ENCODE measurements around the gene SCUBE3.

Gene SCUBE3

GRCh38 chr6:35258336-35258735, 44.6 kb downstream of the SCUBE3 start:
- no peak for TF ChIP-seq CTCF (conservative IDR thresholded peaks at IDR 0.05; ENCODE audit: low read length)
- H3K4me3 ChIP-seq (ENCODE audit: low read length): peak overlapping the region; percentile 98
- no peak for DNase-seq (ENCODE audit: low read depth)

GRCh38 chr6:35258858-35259193, 45.1 kb downstream of the SCUBE3 start:
- H3K4me3 ChIP-seq (ENCODE audit: low read length): peak overlapping the region; percentile 98
- DNase-seq (ENCODE audit: low read depth): no peak
- peak; percentile 29 for TF ChIP-seq CTCF (conservative IDR thresholded peaks at IDR 0.05; ENCODE audit: low read length)

- peak within 1 kb of the TSS; percentile 98 for H3K4me3 ChIP-seq (ENCODE audit: low read length)
- DNase-seq (ENCODE audit: low read depth): peak; percentile 94
- no peak for TF ChIP-seq CTCF (conservative IDR thresholded peaks at IDR 0.05; ENCODE audit: low read length)
These were observed 45.6 kb downstream of the SCUBE3 start, which contains the start of gene ZNF76 for GRCh38 chr6:35259194-35259947. Gene ZNF76 (plus strand): TSS chr6:35259735. CDS start chr6:35281152, 21,417 bp downstream.

- peak overlapping the region; percentile 98 for H3K4me3 ChIP-seq (ENCODE audit: low read length)
- DNase-seq (ENCODE audit: low read depth): peak; percentile 25
- TF ChIP-seq CTCF (conservative IDR thresholded peaks at IDR 0.05; ENCODE audit: low read length): no peak
These were observed 46.3 kb downstream of the SCUBE3 start for GRCh38 chr6:35259948-35260590.

GRCh38 chr6:35260591-35261570, 47.1 kb downstream of the SCUBE3 start:
- no peak for TF ChIP-seq CTCF (conservative IDR thresholded peaks at IDR 0.05; ENCODE audit: low read length)
- H3K4me3 ChIP-seq (ENCODE audit: low read length): peak overlapping the region; percentile 98
- no peak for DNase-seq (ENCODE audit: low read depth)

GRCh38 chr6:35262596-35262995, 48.8 kb downstream of the SCUBE3 start:
- no peak overlapping the region for H3K4me3 ChIP-seq (ENCODE audit: low read length)
- DNase-seq (ENCODE audit: low read depth): peak; percentile 62
- TF ChIP-seq CTCF (conservative IDR thresholded peaks at IDR 0.05; ENCODE audit: low read length): no peak
